Keratinocyte (primary cell): ENCODE data around the gene MICALL2. TPM values are rescaled to one million over a fixed set of nuclear protein-coding genes. Genes with fewer than 3 reads are reported as not detected.

Experiments used
- DNase-seq: peaks from one replicate; pipeline ENCODE4 v3.0.0-alpha.2; 2011; ENCODE audit warnings: low read depth, missing footprints, low spot score
- FAIRE-seq: peaks from 2 replicates; lab custom pipeline; 2011; peaks lifted over from hg19 to GRCh38; lab: Jason Lieb, UNC
- H2AFZ ChIP-seq: 2 replicates; pipeline ENCODE4 v1.6.0; 2012; ENCODE audit warnings: low read length, control low read depth, inconsistent platforms; ENCODE audit not compliant: control insufficient read depth
- H3K27ac ChIP-seq: 2 replicates; pipeline ENCODE4 v1.5.1; 2011; ENCODE audit warnings: low read length; ENCODE audit not compliant: control insufficient read depth, insufficient read depth
- H3K27me3 ChIP-seq: 3 replicates; pipeline ENCODE4 v1.6.0; 2011; ENCODE audit warnings: low read length; ENCODE audit not compliant: control insufficient read depth, insufficient read depth; ENCODE audit errors: extremely low read depth
- H3K36me3 ChIP-seq, 2 experiments: 2 replicates in 1 of 2; 3 replicates in 1 of 2; pipeline ENCODE4 v1.5.1; 2011; ENCODE audit warnings: low read length in 2 of 2, mild to moderate bottlenecking in 1 of 2; ENCODE audit not compliant: control insufficient read depth in 2 of 2, insufficient read depth in 2 of 2; ENCODE audit errors: extremely low read depth in 1 of 2
- H3K4me1 ChIP-seq: 3 replicates; pipeline ENCODE4 v1.5.1; 2011; ENCODE audit warnings: low read length; ENCODE audit not compliant: control insufficient read depth, insufficient read depth; ENCODE audit errors: extremely low read depth
- H3K4me2 ChIP-seq: 3 replicates; pipeline ENCODE4 v1.6.0; 2011; ENCODE audit warnings: low read depth, low read length; ENCODE audit not compliant: control insufficient read depth, insufficient read depth; ENCODE audit errors: extremely low read depth
- H3K4me3 ChIP-seq, 3 experiments: fragments of 200-600 bp in 1 of 3; sonication (generic) in 1 of 3; 2 replicates in 2 of 3; 3 replicates in 1 of 3; pipeline ENCODE4 v1.5.1; 2011 to 2016; ENCODE audit warnings: low read length in 3 of 3, mild to moderate bottlenecking in 3 of 3, control low read depth in 2 of 3, inconsistent platforms in 1 of 3, low read depth in 1 of 3, mixed read lengths in 1 of 3, mixed run types in 1 of 3, moderate library complexity in 1 of 3; ENCODE audit not compliant: control insufficient read depth in 2 of 3, insufficient read depth in 2 of 3; ENCODE audit errors: extremely low read depth in 1 of 3
- H3K79me2 ChIP-seq: 2 replicates; pipeline ENCODE4 v1.6.0; 2012; ENCODE audit warnings: low read length; ENCODE audit not compliant: control insufficient read depth, insufficient read depth
- H3K9ac ChIP-seq: 3 replicates; pipeline ENCODE4 v1.6.0; 2011; ENCODE audit warnings: low read length; ENCODE audit not compliant: control insufficient read depth, insufficient read depth; ENCODE audit errors: extremely low read depth
- H3K9me1 ChIP-seq: 3 replicates; pipeline ENCODE4 v1.6.0; 2011; ENCODE audit warnings: low read length; ENCODE audit not compliant: control insufficient read depth, insufficient read depth; ENCODE audit errors: extremely low read depth
- H3K9me3 ChIP-seq: 2 replicates; pipeline ENCODE4 v1.5.1; 2012; ENCODE audit warnings: low read depth, low read length; ENCODE audit not compliant: control insufficient read depth
- H4K20me1 ChIP-seq: 3 replicates; pipeline ENCODE4 v1.6.0; 2011; ENCODE audit warnings: low read length; ENCODE audit not compliant: control insufficient read depth, insufficient read depth; ENCODE audit errors: extremely low read depth
- CTCF ChIP-seq, 3 experiments: IDR thresholded peaks in 1 of 3; conservative IDR thresholded peaks in 1 of 3; optimal IDR thresholded peaks in 1 of 3; 2 replicates in 2 of 3; 3 replicates in 1 of 3; pipeline versions ENCODE3 to v1.5.1; 2011; ENCODE audit warnings: low read length in 3 of 3, mild to moderate bottlenecking in 3 of 3, moderate library complexity in 2 of 3, control low read depth in 1 of 3, inconsistent platforms in 1 of 3; ENCODE audit not compliant: insufficient read depth in 2 of 3; ENCODE audit errors: extremely low read depth in 1 of 3
- EZH2 ChIP-seq: IDR thresholded peaks from one replicate; pipeline ENCODE4 v1.6.1; 2012; ENCODE audit warnings: inconsistent platforms, mild to moderate bottlenecking, low read length, moderate library complexity
- dilution Hi-C: fragments of 300-500 bp; cut with MboI; formaldehyde crosslinking; loops from one replicate; pipeline ENCODE4 v1.7.0; 2020; ENCODE audit warnings: low sequenced_read_pairs; ENCODE audit not compliant: extremely low pct_ligation_motif_present
- polyA plus RNA-seq, 5 experiments: library from polyadenylated mRNA; depleted of rRNA in 3 of 5; stranded (reverse) in 3 of 5; stranded (forward) in 1 of 5; unstranded in 1 of 5; fragments of >200 nt; gene quantifications; 1 replicate in 1 of 5; 2 replicates in 3 of 5; 3 replicates in 1 of 5; pipeline versions ENCODE4 v1.2.1 to v1.2.3, GENCODE V29; 2011 to 2012; ENCODE audit warnings: missing spikeins in 2 of 5, low read depth in 1 of 5, low replicate concordance in 1 of 5

MICALL2 gene
- polyA plus RNA-seq, 1 donor (not counting 4 experiments of a cell fraction or from before 2014, with no cell fraction given), result 10.4 TPM

- Histone ChIP-seq H3K4me1 (no peaks in the 10 kb centered on the region), H3K9me1 (no peaks in the 10 kb centered on the region), H3K9me3 (no peaks in the 10 kb centered on the region), H3K27me3 (peaks cover 10% of the 10 kb centered on the region), H3K4me3 (no peak overlapping the region), H3K36me3 (peaks cover under 1 to 1% of the 10 kb centered on the region in 2 experiments), H3K9ac (no peak overlapping the region), H2AFZ (no peak overlapping the region), H3K27ac (no peak overlapping the region), H3K79me2 (no peaks in the 10 kb centered on the region), H3K4me2 (no peak overlapping the region), H4K20me1 (peaks cover 4% of the 10 kb centered on the region)
- no peak for DNase-seq
- TF ChIP-seq CTCF (optimal IDR thresholded peaks at IDR 0.05 in 1 of 3, IDR thresholded peaks at IDR 0.05 in 1 of 3, conservative IDR thresholded peaks at IDR 0.05 in 1 of 3; ENCODE audit: extremely low read depth in 1 of 3, insufficient read depth in 2 of 3, low read length in 3 of 3), result no peak
- TF ChIP-seq EZH2, result no peak
- dilution Hi-C loops, result no loop called here
- FAIRE-seq, result no peak
Observed at GRCh38 chr7:1430056-1430845, 29.0 kb downstream of the MICALL2 start.

DNA sequence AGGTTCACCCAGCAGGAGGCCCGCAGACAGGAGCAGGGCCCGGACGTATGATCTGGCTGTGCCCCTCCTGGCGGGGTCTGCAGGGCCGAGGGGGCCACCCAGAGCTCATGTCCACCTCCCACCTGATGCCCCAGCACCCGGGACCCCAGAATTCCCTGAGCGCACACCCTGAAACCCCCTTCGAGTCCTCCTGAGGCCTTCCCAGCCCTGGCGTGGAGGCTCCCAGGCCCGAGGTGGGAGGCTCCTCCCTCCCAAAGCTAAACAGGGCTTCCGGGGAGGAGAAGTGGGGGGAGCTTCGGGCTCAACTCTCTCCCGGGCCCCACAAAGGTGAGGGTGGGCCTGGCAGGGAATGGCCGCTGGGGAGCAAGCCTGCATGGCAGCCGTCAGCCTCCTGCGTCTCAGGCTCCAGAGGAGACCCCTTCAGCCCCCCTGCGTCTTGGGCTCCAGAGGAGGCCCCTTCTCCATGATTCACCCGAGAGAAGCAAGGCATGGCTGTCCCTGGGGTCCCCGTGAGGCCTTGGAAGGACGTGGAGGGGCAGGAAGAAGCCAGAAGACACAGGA is 30.2 kb downstream of the MICALL2 start:
- no peaks in the 10 kb centered on the region for H3K9me3 ChIP-seq
- no peaks in the 10 kb centered on the region for H3K4me1 ChIP-seq
- H3K27me3 ChIP-seq, result peaks cover 17% of the 10 kb centered on the region
- TF ChIP-seq EZH2, result no peak
- no peak for TF ChIP-seq CTCF (optimal IDR thresholded peaks at IDR 0.05 in 1 of 3, IDR thresholded peaks at IDR 0.05 in 1 of 3, conservative IDR thresholded peaks at IDR 0.05 in 1 of 3; ENCODE audit: extremely low read depth in 1 of 3, insufficient read depth in 2 of 3, low read length in 3 of 3)
- dilution Hi-C loops, result no loop called here
- H3K4me2 ChIP-seq, result no peak overlapping the region
- no peaks in the 10 kb centered on the region for H3K9me1 ChIP-seq
- no peaks in the 10 kb centered on the region for H3K79me2 ChIP-seq
- H3K4me3 ChIP-seq, result no peak overlapping the region
- no peaks in the 10 kb centered on the region for H3K36me3 ChIP-seq
- H3K9ac ChIP-seq, result no peak overlapping the region
- peaks cover 4% of the 10 kb centered on the region for H4K20me1 ChIP-seq
- no peak overlapping the region for H2AFZ ChIP-seq
- no peak overlapping the region for H3K27ac ChIP-seq
- no peak for DNase-seq
- FAIRE-seq, result no peak
